GM23248 (cell line): ENCODE results near the gene TELO2. TPM values are rescaled to one million over a fixed set of nuclear protein-coding genes. Genes with fewer than 3 reads are reported as not detected.

ENCODE experiments used
- DNase-seq: peaks from one replicate; pipeline ENCODE4 v3.0.0-alpha.2; 2015
- H2AFZ ChIP-seq: fragments of 200-600 bp; sonication (generic); 2 replicates; pipeline ENCODE4 v1.6.1; 2016; ENCODE audit warnings: antibody characterized with exemption
- H3F3A ChIP-seq: fragments of 200-600 bp; sonication (generic); 2 replicates; pipeline ENCODE4 v1.6.1; 2016; ENCODE audit warnings: mild to moderate bottlenecking, antibody characterized with exemption, mixed run types; ENCODE audit not compliant: insufficient read depth
- H3K27ac ChIP-seq: fragments of 200-600 bp; sonication (generic); 2 replicates; pipeline ENCODE4 v1.5.1; 2016; ENCODE audit warnings: mild to moderate bottlenecking
- H3K27me3 ChIP-seq: fragments of 200-600 bp; sonication (generic); replicated peaks from 2 replicates; pipeline ENCODE4 v1.6.1; 2016; ENCODE audit warnings: mild to moderate bottlenecking; ENCODE audit not compliant: insufficient read depth
- H3K36me3 ChIP-seq: fragments of 200-600 bp; sonication (generic); 2 replicates; pipeline ENCODE4 v1.6.1; 2016; ENCODE audit warnings: low read depth, mild to moderate bottlenecking
- H3K4me1 ChIP-seq: fragments of 200-600 bp; sonication (generic); 2 replicates; pipeline ENCODE4 v1.6.1; 2016; ENCODE audit warnings: mild to moderate bottlenecking; ENCODE audit not compliant: insufficient read depth
- H3K4me2 ChIP-seq: fragments of 200-600 bp; sonication (generic); one replicate; pipeline ENCODE4 v1.6.1; 2016; ENCODE audit warnings: mild to moderate bottlenecking; ENCODE audit not compliant: unreplicated experiment
- H3K4me3 ChIP-seq: fragments of 200-600 bp; sonication (generic); 2 replicates; pipeline ENCODE4 v1.5.1; 2016; ENCODE audit warnings: mild to moderate bottlenecking
- H3K79me2 ChIP-seq: fragments of 200-600 bp; sonication (generic); 2 replicates; pipeline ENCODE4 v1.6.1; 2016; ENCODE audit warnings: mild to moderate bottlenecking; ENCODE audit not compliant: insufficient read depth
- H3K9ac ChIP-seq: fragments of 200-600 bp; sonication (generic); 2 replicates; pipeline ENCODE4 v1.6.1; 2016; ENCODE audit warnings: mild to moderate bottlenecking
- H3K9me2 ChIP-seq: fragments of 200-600 bp; sonication (generic); 2 replicates; pipeline ENCODE4 v1.6.1; 2016; ENCODE audit warnings: mixed run types, mild to moderate bottlenecking, moderate library complexity; ENCODE audit not compliant: insufficient read depth
- H3K9me3 ChIP-seq: fragments of 200-600 bp; sonication (generic); one replicate; pipeline ENCODE4 v1.6.1; 2017; ENCODE audit warnings: low read depth
- H4K20me1 ChIP-seq: fragments of 200-600 bp; sonication (generic); 2 replicates; pipeline ENCODE4 v1.6.0; 2016; ENCODE audit not compliant: insufficient read depth
- EZH2 ChIP-seq: fragments of 200-600 bp; sonication (generic); IDR thresholded peaks from 2 replicates; pipeline ENCODE4 v1.6.1; 2018; ENCODE audit warnings: antibody characterized with exemption, mild to moderate bottlenecking; ENCODE audit not compliant: insufficient read depth, poor library complexity, severe bottlenecking
- EZH2phosphoT487 ChIP-seq: fragments of 200-600 bp; sonication (generic); IDR thresholded peaks from 2 replicates; pipeline ENCODE4 v1.6.1; 2018; ENCODE audit warnings: antibody characterized with exemption, moderate library complexity, mild to moderate bottlenecking, low read depth; ENCODE audit not compliant: insufficient read depth
- WGBS, 2 experiments: methylation state at CpG; one replicate each; pipeline ENCODE4 v1.1.6; 2015 to 2017; ENCODE audit warnings: low lambda C conversion rate in 2 of 2, low coverage in 1 of 2; ENCODE audit errors: missing lambda C conversion rate in 2 of 2; 5-methylcytosine and 5-hydroxymethylcytosine counted together
- in situ Hi-C: fragments of 300-500 bp; cut with MboI; formaldehyde crosslinking; loops from 2 replicates; pipeline ENCODE4 v1.15.0; 2020
- polyA plus RNA-seq: library from polyadenylated mRNA; unstranded; fragments of >200 nt; fragmentation: Nextera tagmentation; extraction: Ambion mirVana; gene quantifications from 2 replicates; pipeline ENCODE4 v1.2.1, GENCODE V29; 2016
- total RNA-seq: library from RNA; depleted of rRNA; stranded (reverse); fragments of >200 nt; shearing (Covaris generic); gene quantifications from 2 replicates; pipeline ENCODE4 v1.2.3, GENCODE V29; 2014

TELO2 gene
- total and polyA plus RNA-seq, 2 experiments from 2014 or later, result 29.3 to 30.5 TPM

DNA sequence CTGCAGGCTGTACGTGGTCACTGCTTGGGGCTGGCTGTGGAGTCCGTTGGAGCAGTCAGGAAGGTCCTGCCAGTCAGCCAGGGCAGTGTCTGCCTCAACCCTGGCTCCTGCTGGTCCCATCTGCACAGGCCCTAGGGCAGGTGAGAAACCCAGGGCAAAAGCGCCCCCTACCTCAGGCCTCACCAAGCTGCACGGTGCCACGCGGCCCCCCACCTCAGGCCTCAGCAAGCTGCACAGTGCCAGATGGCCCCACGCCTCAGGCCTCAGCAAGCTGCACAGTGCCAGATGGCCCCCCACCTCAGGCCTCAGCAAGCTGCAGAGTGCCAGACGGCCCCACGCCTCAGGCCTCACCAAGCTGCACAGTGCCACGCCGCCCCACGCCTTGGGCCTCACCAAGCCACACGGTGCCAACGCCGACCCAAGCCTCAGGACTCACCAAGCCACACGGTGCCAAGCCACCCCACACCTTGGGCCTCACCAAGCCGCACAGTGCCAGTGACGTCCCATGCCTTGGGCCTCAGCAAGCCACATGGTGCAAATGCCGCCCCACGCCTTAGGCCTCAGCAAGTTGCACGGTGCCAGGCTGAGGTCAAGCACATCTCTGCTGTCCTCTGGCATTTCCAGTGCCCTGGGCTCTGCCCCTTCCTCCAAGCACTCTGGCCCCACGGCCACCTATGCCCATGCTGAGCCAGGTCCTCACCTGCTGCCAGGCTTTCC lies 45.8 kb downstream of the TELO2 start:
- WGBS, 2 experiments, result 79 to 85% methylated on average over 18 to 22 of the region's 22 CpGs
- Histone ChIP-seq H2AFZ (no peak overlapping the region), H3K4me1 (peaks cover 14% of the 10 kb centered on the region; the same call in 1 of the 2 replicates), H3F3A (peaks cover 17% of the 10 kb centered on the region; the same call in 1 of the 2 replicates), H3K79me2 (peaks cover 75% of the 10 kb centered on the region), H3K9me3 (no peaks in the 10 kb centered on the region), H3K27me3 (no peaks in the 10 kb centered on the region), H3K27ac (no peak overlapping the region), H3K4me2 (no peak overlapping the region), H3K4me3 (no peak overlapping the region), H3K9ac (no peak overlapping the region), H3K36me3 (no peaks in the 10 kb centered on the region), H4K20me1 (no peaks in the 10 kb centered on the region; the same call in 1 of the 2 replicates), H3K9me2 (no peaks in the 10 kb centered on the region)
- DNase-seq, result no peak
- TF ChIP-seq EZH2phosphoT487, result no peak
- TF ChIP-seq EZH2, result no peak
- in situ Hi-C loops, result no loop called here

DNA sequence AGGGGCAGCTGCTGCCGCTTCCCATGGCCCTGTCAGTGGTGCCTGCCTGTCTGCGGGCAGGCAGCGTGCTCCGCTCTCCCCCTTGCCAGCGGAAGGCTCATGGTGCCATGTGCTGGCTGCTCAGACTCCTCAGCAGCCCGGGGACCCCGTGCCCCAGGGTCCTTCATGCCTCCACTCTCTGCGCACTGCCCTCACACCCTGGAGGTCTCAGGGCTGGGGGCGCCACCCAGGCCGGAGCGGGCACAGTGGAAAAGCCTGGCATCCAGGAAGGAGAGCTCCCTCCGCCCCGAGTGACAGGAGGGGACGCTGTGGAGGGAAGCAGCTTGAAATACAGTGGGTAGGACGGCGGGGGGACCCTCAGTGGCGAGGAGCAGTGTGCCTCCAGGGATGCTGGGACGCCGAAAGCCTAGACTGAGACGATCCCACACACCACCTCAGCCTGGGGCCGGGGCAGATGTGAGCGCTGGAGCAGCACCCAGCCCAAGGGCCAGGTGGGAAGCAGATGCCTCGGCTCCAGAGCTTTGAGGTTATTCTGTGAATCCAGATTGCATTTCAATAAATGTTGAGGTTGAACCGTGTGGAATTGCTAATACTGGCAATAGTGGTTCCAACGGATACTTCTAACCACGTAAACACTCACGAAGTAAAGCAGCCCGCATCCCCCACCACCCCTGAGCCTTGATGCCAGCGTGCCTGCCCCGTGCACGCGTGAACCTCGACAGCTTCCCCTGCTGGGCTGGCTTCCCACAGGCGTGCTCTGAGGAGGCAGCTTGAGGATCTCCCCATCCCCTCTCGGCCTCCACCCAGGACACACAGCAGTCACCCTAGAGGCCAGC lies 46.8 kb downstream of the TELO2 start:
- no peak for DNase-seq
- no peak overlapping the region for H2AFZ ChIP-seq
- H3K4me1 ChIP-seq, result peaks cover 12% of the 10 kb centered on the region; the same call in 1 of the 2 replicates
- H3K36me3 ChIP-seq, result no peaks in the 10 kb centered on the region
- no peak overlapping the region for H3K9ac ChIP-seq
- no peak overlapping the region for H3K4me3 ChIP-seq
- peaks cover 14% of the 10 kb centered on the region for H3F3A ChIP-seq
- H3K4me2 ChIP-seq, result no peak overlapping the region
- in situ Hi-C loops, result no loop called here
- H3K79me2 ChIP-seq, result peaks cover 74% of the 10 kb centered on the region
- no peaks in the 10 kb centered on the region for H3K27me3 ChIP-seq
- WGBS, 2 experiments, result 83 to 86% methylated on average over 34 of the region's 35 CpGs
- H4K20me1 ChIP-seq, result no peaks in the 10 kb centered on the region; the same call in 1 of the 2 replicates
- no peak overlapping the region for H3K27ac ChIP-seq
- TF ChIP-seq EZH2 (no peak), EZH2phosphoT487 (no peak)
- no peaks in the 10 kb centered on the region for H3K9me3 ChIP-seq
- no peaks in the 10 kb centered on the region for H3K9me2 ChIP-seq

DNA sequence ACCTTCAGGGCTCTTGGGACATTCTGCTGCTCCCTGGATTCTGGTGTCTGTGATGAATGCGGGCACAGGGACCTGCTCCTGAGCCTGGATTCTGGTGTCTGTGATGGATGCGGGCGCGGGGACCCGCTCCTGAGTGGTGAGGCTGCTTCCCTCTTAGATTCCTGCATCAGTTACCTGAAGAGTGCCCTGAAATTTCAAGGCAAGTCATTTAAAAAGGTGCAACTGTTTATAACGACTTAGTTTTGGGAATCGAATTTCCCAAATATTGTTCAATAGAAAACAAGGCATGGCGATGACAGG lies 47.3 kb downstream of the TELO2 start:
- no peaks in the 10 kb centered on the region for H3K36me3 ChIP-seq
- peaks cover 13% of the 10 kb centered on the region for H3F3A ChIP-seq
- H3K9ac ChIP-seq, result no peak overlapping the region
- TF ChIP-seq EZH2, result no peak
- TF ChIP-seq EZH2phosphoT487, result no peak
- no peak overlapping the region for H3K27ac ChIP-seq
- H3K79me2 ChIP-seq, result peaks cover 74% of the 10 kb centered on the region
- H3K9me2 ChIP-seq, result no peaks in the 10 kb centered on the region
- H4K20me1 ChIP-seq, result no peaks in the 10 kb centered on the region; the same call in 1 of the 2 replicates
- H3K9me3 ChIP-seq, result no peaks in the 10 kb centered on the region
- peaks cover 7% of the 10 kb centered on the region; the same call in 1 of the 2 replicates for H3K4me1 ChIP-seq
- H2AFZ ChIP-seq, result no peak overlapping the region
- no peak overlapping the region for H3K4me2 ChIP-seq
- no peak for DNase-seq
- in situ Hi-C loops, result no loop called here
- 96 to 97% methylated on average over 8 of the region's 8 CpGs for WGBS, 2 experiments
- H3K4me3 ChIP-seq, result no peak overlapping the region
- no peaks in the 10 kb centered on the region for H3K27me3 ChIP-seq

DNA sequence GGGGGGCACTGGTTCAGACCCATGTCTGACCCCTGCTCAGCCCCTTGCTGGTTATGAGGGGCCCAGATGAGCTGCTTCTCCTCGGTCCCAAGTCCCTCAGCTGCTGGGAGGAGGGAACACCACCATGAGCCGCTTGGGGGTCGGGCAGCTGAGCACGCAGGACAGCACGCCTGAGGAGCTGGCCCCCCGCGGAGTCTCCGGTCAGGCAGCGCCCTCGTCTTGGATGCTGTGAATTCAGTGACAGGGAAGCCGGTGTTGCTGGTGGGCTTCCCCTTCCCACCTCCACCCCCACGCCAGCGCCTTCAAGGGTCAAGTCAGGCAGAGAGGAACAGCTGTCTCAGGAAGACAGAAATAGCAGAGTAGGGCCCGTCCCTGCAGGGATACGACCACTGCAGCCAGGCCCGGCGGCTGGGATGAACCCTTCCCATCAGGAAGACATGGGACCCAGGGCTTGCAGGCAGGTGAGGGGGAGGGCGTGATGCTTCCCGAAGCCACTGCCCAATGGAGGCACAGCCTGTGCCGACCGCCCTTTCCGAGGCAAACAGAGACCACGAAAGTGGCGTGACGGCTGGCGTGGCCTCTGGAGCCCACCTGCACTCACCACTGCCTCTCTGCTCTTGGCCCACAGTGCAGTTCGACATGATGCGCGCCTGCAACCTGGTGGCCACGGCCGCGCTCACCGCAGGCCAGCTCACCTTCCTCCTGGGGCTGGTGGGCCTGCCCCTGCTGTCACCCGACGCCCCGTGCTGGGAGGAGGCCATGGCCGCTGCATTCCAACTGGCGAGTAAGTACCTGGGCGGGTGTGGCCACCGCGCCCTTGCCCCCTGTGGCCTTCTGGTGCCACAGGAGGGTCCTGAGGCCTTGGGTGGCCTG lies 48.4 kb downstream of the TELO2 start:
- Histone ChIP-seq H4K20me1 (no peaks in the 10 kb centered on the region; the same call in 1 of the 2 replicates), H3F3A (peaks cover 13% of the 10 kb centered on the region), H3K9ac (no peak overlapping the region), H3K4me3 (no peak overlapping the region), H3K9me3 (no peaks in the 10 kb centered on the region), H3K4me2 (no peak overlapping the region), H3K79me2 (peaks cover 74% of the 10 kb centered on the region), H3K27ac (no peak overlapping the region), H3K27me3 (no peaks in the 10 kb centered on the region), H2AFZ (no peak overlapping the region), H3K4me1 (peaks cover 5% of the 10 kb centered on the region; the same call in 1 of the 2 replicates), H3K36me3 (no peaks in the 10 kb centered on the region), H3K9me2 (no peaks in the 10 kb centered on the region)
- 92 to 95% methylated on average over 37 to 40 of the region's 41 CpGs for WGBS, 2 experiments
- in situ Hi-C loops, result no loop called here
- no peak for DNase-seq
- TF ChIP-seq EZH2phosphoT487 (no peak), EZH2 (no peak)
